Endothelial cell of umbilical vein (primary cell): ENCODE results near the gene NPC1L1. TPM values are rescaled to one million over a fixed set of nuclear protein-coding genes. Genes with fewer than 3 reads are reported as not detected.

Source experiments
- BruUV-seq: library from RNA; stranded (reverse); fragments of 400-500 nt; replicated peaks from 2 replicates; lab custom pipeline; 2021; lab: Mats Ljungman, UMichigan
- CTCF ChIA-PET: fragments of 300-600, 350-600 bp; sonication (Branson Sonifier 250); formaldehyde crosslinking; loops from one replicate; lab custom pipeline; 2021; ENCODE audit warnings: antibody characterized with exemption, inconsistent platforms; lab: Charles Lee
- POLR2A ChIA-PET: fragments of 300-600, 350-600 bp; sonication (Branson Sonifier 250); formaldehyde crosslinking; loops from one replicate; lab custom pipeline; 2021; ENCODE audit warnings: antibody characterized with exemption, inconsistent platforms; lab: Charles Lee
- DNase-seq: peaks from one replicate; pipeline ENCODE4 v3.0.0-alpha.2; 2011; ENCODE audit warnings: low read depth, low spot score
- FAIRE-seq: peaks from 2 replicates; lab custom pipeline; 2011; peaks lifted over from hg19 to GRCh38; lab: Jason Lieb, UNC
- H2AFZ ChIP-seq: 2 replicates; pipeline ENCODE4 v1.6.0; 2012; ENCODE audit warnings: low read depth, low read length, control low read depth, inconsistent platforms
- H3K27ac ChIP-seq: 2 replicates; pipeline ENCODE4 v1.5.1; 2011; ENCODE audit warnings: low read depth, mild to moderate bottlenecking, control low read depth, low read length, moderate library complexity; ENCODE audit not compliant: insufficient read depth
- H3K27me3 ChIP-seq, 2 experiments: 2 replicates each; pipeline versions ENCODE4 v1.6.0 to v1.6.1; 2011; ENCODE audit warnings: low read length in 2 of 2, mixed read lengths in 1 of 2; ENCODE audit not compliant: control insufficient read depth in 2 of 2, insufficient read depth in 2 of 2
- H3K36me3 ChIP-seq, 2 experiments: 2 replicates in 1 of 2; 3 replicates in 1 of 2; pipeline ENCODE4 v1.5.1; 2011; ENCODE audit warnings: low read length in 2 of 2, mild to moderate bottlenecking in 1 of 2, moderate library complexity in 1 of 2; ENCODE audit not compliant: control insufficient read depth in 2 of 2, insufficient read depth in 2 of 2; ENCODE audit errors: extremely low read depth in 1 of 2
- H3K4me1 ChIP-seq: 3 replicates; pipeline ENCODE4 v1.5.1; 2011; ENCODE audit warnings: mild to moderate bottlenecking, low read length; ENCODE audit not compliant: control insufficient read depth, insufficient read depth; ENCODE audit errors: extremely low read depth
- H3K4me2 ChIP-seq: 2 replicates; pipeline ENCODE4 v1.6.1; 2011; ENCODE audit warnings: low read length, control low read depth, mixed read lengths; ENCODE audit not compliant: insufficient read depth
- H3K4me3 ChIP-seq, 3 experiments: fragments of 200-600 bp in 1 of 3; sonication (generic), shearing (Covaris generic) in 1 of 3; replicated peaks in 1 of 3; 2 replicates each; pipeline ENCODE4 v1.5.1; 2011 to 2016; ENCODE audit warnings: control low read depth in 3 of 3, low read length in 3 of 3, mild to moderate bottlenecking in 2 of 3, inconsistent platforms in 1 of 3, low read depth in 1 of 3, moderate library complexity in 1 of 3; ENCODE audit not compliant: insufficient read depth in 1 of 3
- H3K79me2 ChIP-seq: 2 replicates; pipeline ENCODE4 v1.6.0; 2012; ENCODE audit warnings: low read length, inconsistent platforms; ENCODE audit not compliant: control insufficient read depth, insufficient read depth
- H3K9ac ChIP-seq: replicated peaks from 2 replicates; pipeline ENCODE3; 2011; ENCODE audit warnings: low read length, control low read depth; ENCODE audit not compliant: insufficient read depth; ENCODE audit errors: extremely low read depth
- H3K9me1 ChIP-seq: replicated peaks from 3 replicates; pipeline ENCODE4 v1.6.0; 2011; ENCODE audit warnings: mild to moderate bottlenecking, low read length; ENCODE audit not compliant: control insufficient read depth, insufficient read depth; ENCODE audit errors: extremely low read depth
- H3K9me3 ChIP-seq: replicated peaks from 2 replicates; pipeline ENCODE4 v1.5.1; 2012; ENCODE audit warnings: low read length, inconsistent platforms; ENCODE audit not compliant: control insufficient read depth, insufficient read depth
- H4K20me1 ChIP-seq: replicated peaks from 2 replicates; pipeline ENCODE3; 2011; ENCODE audit warnings: mild to moderate bottlenecking, low read length; ENCODE audit not compliant: control insufficient read depth, insufficient read depth; ENCODE audit errors: extremely low read depth
- EZH2 ChIP-seq: IDR thresholded peaks from 2 replicates; pipeline ENCODE4 v1.6.1; 2012; ENCODE audit warnings: borderline replicate concordance, low read depth, mild to moderate bottlenecking, moderate library complexity, low read length, inconsistent platforms; ENCODE audit not compliant: severe bottlenecking
- FOS ChIP-seq: IDR thresholded peaks from 2 replicates; pipeline ENCODE4 v1.6.1; 2011; ENCODE audit warnings: mild to moderate bottlenecking, low read length, moderate library complexity, borderline replicate concordance; ENCODE audit not compliant: insufficient read depth
- GATA2 ChIP-seq: IDR thresholded peaks from 2 replicates; pipeline ENCODE4 v1.7.0; 2011; ENCODE audit warnings: low read depth, mild to moderate bottlenecking, moderate library complexity, mixed read lengths, low read length; ENCODE audit not compliant: insufficient read length, insufficient read depth
- JUN ChIP-seq: IDR thresholded peaks from 2 replicates; pipeline ENCODE4 v1.6.1; 2011; ENCODE audit warnings: borderline replicate concordance, low read depth; ENCODE audit not compliant: insufficient read length, insufficient read depth
- MYC ChIP-seq: IDR thresholded peaks from one replicate; pipeline ENCODE4 v1.6.1; 2011; ENCODE audit warnings: mild to moderate bottlenecking, low read depth, low read length
- POLR2A ChIP-seq: IDR thresholded peaks from 2 replicates; pipeline ENCODE4 v1.6.1; 2012; ENCODE audit warnings: low read depth, mild to moderate bottlenecking, control low read depth, low read length
- POLR2AphosphoS5 ChIP-seq: IDR thresholded peaks from 2 replicates; pipeline ENCODE4 v1.6.1; 2012; ENCODE audit warnings: low read depth, mild to moderate bottlenecking, control low read depth, low read length, moderate library complexity; ENCODE audit not compliant: insufficient read depth
- dilution Hi-C: fragments of 300-500 bp; cut with MboI; formaldehyde crosslinking; loops from one replicate; pipeline ENCODE4 v1.15.0; 2019; ENCODE audit warnings: low sequenced_read_pairs; ENCODE audit not compliant: extremely low pct_ligation_motif_present
- intact Hi-C: fragments of 100-400 bp; cut with micrococcal nuclease; formaldehyde crosslinking; loops from one replicate; pipeline ENCODE4 v1.10.0; 2022
- polyA plus RNA-seq, 4 experiments: library from polyadenylated mRNA; depleted of rRNA in 3 of 4; stranded (reverse) in 3 of 4; unstranded in 1 of 4; fragments of >200 nt; gene quantifications; 2 replicates each; pipeline versions ENCODE4 v1.2.1 to v1.2.3, GENCODE V29; 2011 to 2012; ENCODE audit warnings: missing spikeins in 1 of 4
- total RNA-seq: library from RNA; stranded (reverse); gene quantifications from 2 replicates; pipeline ENCODE4 v1.2.3, GENCODE V29; 2021
- TF ChIP-seq, protein P1 (sequence below): IDR thresholded peaks from 2 replicates; pipeline ENCODE4 v1.6.1; 2011; ENCODE audit not compliant: insufficient read depth, insufficient read length
- TF ChIP-seq, protein P2 (sequence below), 2 donors: IDR thresholded peaks; 1 replicate in 1 of 2; 2 replicates in 1 of 2; pipeline ENCODE4 v1.5.1; 2011; ENCODE audit warnings: low read length in 2 of 2, mild to moderate bottlenecking in 2 of 2, moderate library complexity in 2 of 2, control low read depth in 1 of 2, inconsistent platforms in 1 of 2, low read depth in 1 of 2; ENCODE audit not compliant: insufficient read depth in 1 of 2; ENCODE audit errors: extremely low read depth in 1 of 2

Gene NPC1L1
- total and polyA plus RNA-seq, 2 donors (not counting 3 experiments of a cell fraction or from before 2014, with no cell fraction given) = not detected

DNA sequence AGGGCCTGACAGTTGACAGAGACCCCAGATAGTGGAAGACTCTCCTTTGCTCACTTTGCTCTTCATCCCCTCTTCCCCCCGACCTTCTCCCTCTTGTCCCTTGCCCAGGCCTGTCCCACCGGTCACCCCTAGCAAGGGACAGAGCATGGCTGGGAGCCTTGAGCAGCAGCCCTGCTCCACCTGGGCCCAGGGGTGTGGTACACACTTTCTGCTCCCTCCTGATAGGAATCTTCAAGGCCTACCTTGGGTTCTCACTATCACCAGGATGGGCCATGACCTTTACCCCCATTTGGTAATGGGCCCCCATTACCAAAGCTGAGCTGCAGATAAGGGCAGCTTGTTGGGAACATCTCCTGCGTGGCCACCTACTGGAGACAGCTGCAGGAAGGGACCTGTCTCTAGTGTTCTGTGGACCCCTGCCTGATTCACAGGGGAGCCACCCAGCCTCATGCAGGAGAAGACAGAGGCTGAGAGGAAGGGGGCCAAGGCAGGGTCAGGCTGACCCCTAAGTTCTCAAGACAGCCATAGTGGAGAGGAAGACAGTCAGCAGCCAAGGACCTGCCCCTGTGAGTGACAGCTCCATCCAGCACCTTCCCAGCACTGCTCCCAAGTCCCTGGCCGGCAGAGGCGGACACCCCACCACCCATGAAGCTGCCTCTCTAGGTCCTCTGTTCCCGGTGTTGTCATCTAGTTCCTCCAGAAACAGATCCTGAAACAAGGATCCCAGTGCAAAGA, 913 bp upstream of the NPC1L1 start:
- intact Hi-C loops = no loop called here
- ChIA-PET POLR2A (no interaction called here), CTCF (interaction anchor here (1.1 kb wide), 1 partner anchor 8 kb away, joined by 5 read pairs; no protein-coding TSS in a partner anchor)
- dilution Hi-C loops = no loop called here
- Histone ChIP-seq H3K9me3 (no peaks in the 10 kb centered on the region), H3K4me3 (no peak overlapping the region), H3K79me2 (no peaks in the 10 kb centered on the region), H3K4me2 (no peak overlapping the region), H3K27ac (no peak overlapping the region), H3K4me1 (no peaks in the 10 kb centered on the region), H3K27me3 (peaks cover 2 to 4% of the 10 kb centered on the region in 2 experiments), H4K20me1 (no peaks in the 10 kb centered on the region), H2AFZ (no peak overlapping the region), H3K9me1 (no peaks in the 10 kb centered on the region), H3K9ac (no peak overlapping the region), H3K36me3 (no peaks in the 10 kb centered on the region)
- FAIRE-seq = no peak
- no peak for DNase-seq
- no TSS peak for BruUV-seq
- TF ChIP-seq POLR2AphosphoS5 (no peak), JUN (no peak), GATA2 (no peak), EZH2 (no peak), POLR2A (no peak), FOS (no peak)

DNA sequence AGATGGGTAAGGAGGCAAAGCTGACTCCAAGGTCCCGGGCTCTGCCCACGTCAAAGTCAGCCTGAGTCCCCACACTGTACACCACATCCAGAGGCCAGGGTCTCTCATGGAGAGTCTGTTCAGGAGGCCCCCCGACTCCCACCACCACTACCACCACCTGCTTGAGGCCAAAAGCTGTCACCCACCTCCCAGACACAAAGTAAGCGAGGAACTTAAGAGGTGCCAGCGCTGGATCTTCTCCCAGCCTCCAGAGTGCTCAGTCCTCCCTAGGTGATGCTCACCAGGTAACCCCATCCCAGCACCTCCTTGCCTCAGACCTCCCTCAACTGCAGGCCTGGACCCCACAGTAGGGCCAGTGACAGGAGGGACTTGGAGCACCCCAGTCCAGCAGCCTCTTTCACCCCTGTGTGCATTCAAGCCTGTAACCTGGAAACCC, 520 bp downstream of the NPC1L1 start:
- intact Hi-C loops = no loop called here
- Histone ChIP-seq H3K79me2 (no peaks in the 10 kb centered on the region), H3K9ac (no peak overlapping the region), H3K27me3 (no peaks in the 10 kb centered on the region), H3K27ac (no peak overlapping the region), H3K9me3 (no peaks in the 10 kb centered on the region), H3K4me3 (no peak overlapping the region), H3K4me1 (no peaks in the 10 kb centered on the region), H3K4me2 (no peak overlapping the region), H3K9me1 (no peaks in the 10 kb centered on the region), H2AFZ (no peak overlapping the region), H3K36me3 (no peaks in the 10 kb centered on the region), H4K20me1 (no peaks in the 10 kb centered on the region)
- no TSS peak for BruUV-seq
- TF ChIP-seq POLR2A (no peak), MYC (no peak), EZH2 (no peak), FOS (no peak), GATA2 (no peak), JUN (no peak), POLR2AphosphoS5 (no peak)
- TF ChIP-seq, protein P1, sequence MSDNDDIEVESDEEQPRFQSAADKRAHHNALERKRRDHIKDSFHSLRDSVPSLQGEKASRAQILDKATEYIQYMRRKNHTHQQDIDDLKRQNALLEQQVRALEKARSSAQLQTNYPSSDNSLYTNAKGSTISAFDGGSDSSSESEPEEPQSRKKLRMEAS = no peak
- TF ChIP-seq, protein P2, sequence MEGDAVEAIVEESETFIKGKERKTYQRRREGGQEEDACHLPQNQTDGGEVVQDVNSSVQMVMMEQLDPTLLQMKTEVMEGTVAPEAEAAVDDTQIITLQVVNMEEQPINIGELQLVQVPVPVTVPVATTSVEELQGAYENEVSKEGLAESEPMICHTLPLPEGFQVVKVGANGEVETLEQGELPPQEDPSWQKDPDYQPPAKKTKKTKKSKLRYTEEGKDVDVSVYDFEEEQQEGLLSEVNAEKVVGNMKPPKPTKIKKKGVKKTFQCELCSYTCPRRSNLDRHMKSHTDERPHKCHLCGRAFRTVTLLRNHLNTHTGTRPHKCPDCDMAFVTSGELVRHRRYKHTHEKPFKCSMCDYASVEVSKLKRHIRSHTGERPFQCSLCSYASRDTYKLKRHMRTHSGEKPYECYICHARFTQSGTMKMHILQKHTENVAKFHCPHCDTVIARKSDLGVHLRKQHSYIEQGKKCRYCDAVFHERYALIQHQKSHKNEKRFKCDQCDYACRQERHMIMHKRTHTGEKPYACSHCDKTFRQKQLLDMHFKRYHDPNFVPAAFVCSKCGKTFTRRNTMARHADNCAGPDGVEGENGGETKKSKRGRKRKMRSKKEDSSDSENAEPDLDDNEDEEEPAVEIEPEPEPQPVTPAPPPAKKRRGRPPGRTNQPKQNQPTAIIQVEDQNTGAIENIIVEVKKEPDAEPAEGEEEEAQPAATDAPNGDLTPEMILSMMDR (IDR thresholded peaks at IDR 0.05; ENCODE audit: extremely low read depth in 1 of 2, insufficient read depth in 1 of 2, low read depth in 1 of 2, low read length in 2 of 2) = no peak
- dilution Hi-C loops = no loop called here
- FAIRE-seq (no peak), DNase-seq (no peak)
- CTCF ChIA-PET = no interaction called here
- POLR2A ChIA-PET = no interaction called here
